NCI-H1105 treated with DMSO at 0.1 percent for 48 hours (cell line): ENCODE measurements around the gene SCYGR8.
"Not testable (repeated sequence)": the region's sequence is repeated elsewhere in the genome, so short reads cannot be mapped to it uniquely, and the experiment has no call there.

Source experiments
- DNase-seq: peaks from one replicate; lab custom pipeline; 2025; lab: John Stamatoyannopoulos, UW

SCYGR8 gene, protein sequence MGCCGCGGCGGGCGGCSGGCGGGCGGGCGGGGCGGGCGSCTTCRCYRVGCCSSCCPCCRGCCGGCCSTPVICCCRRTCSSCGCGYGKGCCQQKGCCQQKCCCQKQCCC

DNA sequence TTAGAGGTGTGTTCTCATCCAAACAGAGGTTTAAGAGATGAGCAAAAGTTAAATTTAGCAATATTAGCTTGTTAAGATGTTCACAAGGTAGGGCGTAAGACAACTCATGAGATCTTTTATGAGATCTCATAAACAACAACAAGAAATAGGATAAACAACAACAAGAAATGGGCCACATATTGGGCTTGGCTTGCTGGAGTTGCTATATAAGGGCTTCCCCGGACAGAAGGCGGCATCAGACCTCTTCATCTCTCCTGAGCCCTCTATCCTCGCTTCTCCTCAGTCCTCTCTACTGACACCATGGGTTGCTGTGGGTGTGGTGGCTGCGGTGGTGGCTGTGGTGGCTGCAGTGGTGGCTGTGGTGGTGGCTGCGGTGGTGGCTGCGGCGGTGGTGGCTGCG lies at the start of gene SCYGR8:
Gene SCYGR8 (plus strand): TSS at position 301 of the 400 bp plus-strand sequence. CDS start 0 bp downstream, at position 301.
- DNase-seq = no peak

DNA sequence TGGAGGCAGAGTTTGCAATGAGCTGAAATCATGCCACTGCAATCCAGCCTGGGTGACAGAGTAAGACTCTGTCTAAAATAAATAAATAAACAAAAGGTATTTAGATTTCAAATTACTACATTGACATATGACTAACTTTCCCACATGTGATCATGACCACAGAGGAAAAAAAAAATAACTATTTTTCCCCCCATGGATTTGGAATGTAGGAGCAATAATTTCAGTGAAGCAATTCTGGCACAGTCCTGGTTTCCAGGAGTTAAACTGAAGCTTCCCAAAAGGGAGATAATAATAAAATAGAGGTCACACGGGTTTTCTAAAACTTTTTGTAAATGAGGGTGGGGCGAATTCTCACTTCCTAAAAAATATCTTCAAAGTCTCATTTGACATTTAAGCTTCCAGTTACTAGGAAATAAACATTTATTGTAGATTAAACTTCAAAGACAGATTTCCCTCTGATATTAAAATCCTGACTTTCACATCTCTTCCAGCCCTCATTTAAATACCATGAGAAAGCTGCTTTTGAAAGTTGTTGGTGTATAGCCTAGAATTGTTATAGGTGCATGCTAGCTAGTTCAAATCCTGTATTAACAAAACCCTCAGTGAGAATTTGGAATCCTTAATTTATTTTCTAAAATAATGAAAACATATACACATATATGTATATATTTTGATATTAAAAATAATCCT lies 48.6 kb upstream of the SCYGR8 start:
- no peak for DNase-seq

DNA sequence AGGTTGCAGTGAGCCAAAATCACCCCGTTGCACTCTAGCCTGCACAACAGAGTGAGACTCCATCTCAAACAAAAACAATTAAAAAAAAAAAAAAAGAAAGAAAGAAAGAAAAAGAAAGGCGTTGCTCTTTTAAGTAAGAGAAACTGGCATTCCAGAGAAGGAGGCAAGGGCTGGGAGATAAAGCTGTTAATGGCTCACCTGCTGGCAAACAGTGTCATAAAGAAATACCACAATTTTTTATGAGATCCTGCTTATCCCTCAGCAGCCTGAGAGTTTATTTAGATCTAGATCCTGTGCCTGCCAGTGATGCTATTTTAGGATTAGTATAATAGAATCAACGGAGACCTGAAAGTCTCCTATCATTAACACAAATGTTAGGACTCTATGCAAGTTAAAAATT lies 44.1 kb upstream of the SCYGR8 start:
- DNase-seq = no peak

DNA sequence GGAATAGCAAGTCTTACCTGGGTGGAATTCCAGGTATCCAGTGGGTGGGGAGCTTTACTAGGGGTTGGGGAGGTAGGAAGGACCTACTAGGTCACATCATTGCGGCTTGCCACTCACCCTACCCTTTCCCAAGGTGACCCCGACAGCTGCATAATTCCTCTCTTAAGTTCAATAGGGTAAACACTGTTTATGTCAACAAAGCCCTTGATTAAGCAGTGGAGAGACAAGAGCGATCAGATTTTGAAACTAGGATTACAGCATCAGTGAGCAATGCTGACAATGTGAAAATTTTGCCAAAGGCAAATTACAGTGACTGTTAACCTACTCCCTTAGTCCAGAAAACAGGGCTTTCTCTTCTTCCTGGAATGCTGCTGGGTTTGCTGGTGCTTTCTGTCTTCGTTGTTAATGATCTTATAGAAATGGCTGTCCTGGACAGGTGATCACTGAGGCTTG lies 42.4 kb upstream of the SCYGR8 start:
- no peak for DNase-seq

DNA sequence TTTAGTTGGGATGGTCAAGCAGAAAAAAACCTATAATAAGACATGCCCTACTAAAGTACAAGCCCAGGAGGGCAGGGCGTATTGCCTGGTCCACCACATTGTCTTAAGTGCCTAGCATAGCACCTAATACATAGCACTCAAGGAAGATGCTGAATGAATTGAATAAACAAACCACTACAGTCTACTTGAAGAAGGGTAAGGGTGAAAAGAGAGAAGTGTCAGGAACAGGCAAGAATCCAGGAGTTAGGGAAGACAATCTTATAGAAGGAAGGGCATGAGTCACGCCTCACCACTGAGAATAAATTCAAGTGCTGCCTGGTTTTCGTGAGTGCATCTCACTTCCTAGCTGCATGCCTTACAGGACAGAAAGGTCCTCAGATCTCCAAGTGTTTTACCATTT lies 41.7 kb upstream of the SCYGR8 start:
- no peak for DNase-seq

DNA sequence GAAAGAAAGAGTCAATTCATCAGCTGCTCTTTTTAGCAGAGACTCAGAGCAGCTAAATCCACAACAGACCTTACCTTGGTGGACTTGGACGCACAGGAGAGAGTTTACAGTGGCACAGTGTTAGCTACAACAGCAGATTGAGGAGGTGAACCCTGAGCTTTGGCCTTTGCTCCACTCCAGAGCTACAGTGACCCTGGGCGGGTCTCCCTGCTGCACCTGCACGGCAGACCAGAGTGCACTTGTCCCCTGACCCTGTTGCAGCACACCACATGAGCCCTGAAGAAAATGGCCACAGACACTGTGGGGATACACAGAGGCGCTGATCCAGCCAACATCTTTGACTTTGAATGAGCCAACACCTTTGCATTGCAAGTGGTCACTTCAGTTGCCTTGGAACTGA lies 38.8 kb upstream of the SCYGR8 start:
- no peak for DNase-seq

DNA sequence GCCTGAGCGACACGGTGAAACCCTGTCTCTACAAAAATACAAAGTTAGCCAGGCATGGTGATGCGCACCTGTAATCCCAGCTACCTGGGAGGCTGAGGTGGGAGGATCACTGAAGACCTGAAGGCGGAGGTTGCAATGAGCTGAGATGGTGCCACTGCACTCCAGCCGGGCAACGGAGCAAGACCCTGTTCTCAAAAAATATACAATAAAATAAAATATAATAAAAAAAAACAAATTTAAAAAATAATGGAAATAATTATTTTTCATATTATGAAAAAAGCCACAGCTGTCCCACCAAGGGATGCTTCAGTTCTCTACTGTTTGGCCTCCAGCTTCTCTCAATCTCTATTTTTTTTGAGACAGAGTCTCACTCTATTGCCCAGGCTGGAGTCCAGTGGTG lies 38.3 kb upstream of the SCYGR8 start:
- no peak for DNase-seq

DNA sequence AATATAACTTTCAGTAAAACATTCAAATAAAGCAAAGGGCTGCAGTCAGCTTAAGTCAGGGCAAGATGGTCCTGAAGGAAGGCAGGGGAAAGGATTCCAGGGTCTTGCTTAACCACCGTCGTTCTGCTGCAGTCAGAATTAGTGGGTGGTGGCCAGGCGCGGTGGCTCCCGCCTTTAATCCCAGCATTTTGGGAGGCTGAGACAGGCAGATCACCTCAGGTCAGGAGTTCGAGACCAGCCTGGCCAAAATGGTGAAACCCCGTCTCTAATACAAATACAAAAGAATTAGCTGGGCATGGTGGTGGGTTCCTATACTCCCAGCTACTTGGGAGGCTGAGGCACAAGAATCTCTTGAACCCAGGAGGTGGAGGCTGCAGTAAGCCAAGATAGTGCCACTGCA lies 34.7 kb upstream of the SCYGR8 start:
- no peak for DNase-seq

DNA sequence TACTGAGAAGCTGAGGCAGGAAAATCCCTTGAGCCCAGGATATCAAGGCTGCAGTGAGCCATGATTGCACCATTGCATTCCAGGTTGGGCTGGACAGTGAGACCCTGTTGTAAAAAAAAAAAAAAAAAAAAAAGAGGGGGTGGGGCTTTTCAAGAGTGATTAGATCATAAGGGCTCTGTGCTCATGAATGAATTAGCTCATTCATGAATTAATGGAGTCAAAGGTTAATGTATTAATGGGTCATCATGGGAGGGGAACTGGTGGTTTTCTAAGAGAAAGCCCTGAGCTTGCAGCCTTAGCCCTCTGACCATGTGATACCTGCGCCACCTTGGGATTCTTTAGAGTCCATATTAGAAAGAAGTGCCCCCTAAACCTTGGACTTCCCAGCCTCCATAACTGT lies 32.4 kb upstream of the SCYGR8 start:
- DNase-seq = no peak

DNA sequence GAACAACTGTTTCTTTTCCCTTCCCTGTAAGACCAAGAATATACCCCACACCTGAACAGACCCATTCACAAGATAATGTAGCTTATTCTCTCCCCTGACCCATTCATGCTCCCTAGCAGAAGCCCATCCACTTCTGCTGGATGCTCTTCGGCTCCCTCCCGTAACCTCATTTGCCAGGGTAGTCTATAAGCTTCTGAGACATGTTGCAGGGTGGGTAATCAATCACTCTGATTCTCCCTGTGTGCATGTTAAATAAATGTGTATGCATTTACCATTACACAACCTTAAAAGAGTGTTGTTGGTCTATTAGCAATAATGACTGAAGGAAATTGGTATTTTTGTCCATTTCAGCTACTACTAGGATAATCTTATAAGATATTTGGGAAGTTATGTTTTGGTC lies 29.2 kb upstream of the SCYGR8 start:
- no peak for DNase-seq

DNA sequence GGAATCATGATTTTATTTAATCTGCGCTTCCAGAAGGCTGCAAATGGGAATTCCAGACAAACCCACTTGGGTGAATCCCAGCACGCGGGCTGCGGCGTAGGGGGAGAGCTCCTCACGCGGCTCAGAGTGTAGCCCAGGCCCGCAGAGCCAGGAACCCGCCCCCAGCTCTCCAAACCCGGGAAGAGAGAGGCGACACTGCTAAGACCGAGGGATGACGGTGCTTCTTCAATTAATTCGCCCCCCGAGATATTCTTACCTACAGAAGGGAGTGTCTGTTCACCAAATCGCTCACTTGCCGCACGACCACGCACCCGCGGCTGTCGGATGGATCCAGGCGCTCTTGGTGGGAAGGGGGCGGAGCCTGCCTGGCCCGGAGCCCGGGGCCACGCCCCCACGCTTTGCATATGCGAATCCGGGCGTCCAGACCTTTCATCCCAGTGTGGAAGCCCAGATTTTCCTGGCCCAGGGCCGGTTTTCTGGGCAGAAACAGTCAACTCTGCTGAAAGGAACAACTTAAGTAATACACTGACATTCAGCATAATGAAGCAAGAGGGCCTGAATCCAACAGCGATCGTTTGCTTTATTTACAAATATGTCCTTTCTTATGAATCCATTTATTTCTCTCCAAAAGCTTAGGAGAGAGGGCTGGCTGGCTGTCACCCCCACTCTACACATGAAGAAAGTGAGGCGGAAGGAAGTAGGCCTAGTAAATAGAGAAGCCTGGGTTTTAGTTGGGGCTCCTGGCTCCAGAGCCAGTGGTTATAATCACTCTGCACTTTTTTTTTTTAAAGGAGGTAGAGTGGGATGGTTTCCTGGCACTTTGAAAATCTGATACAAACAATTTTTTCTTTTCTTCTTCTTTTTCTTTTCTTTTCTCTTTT lies 27.8 kb upstream of the SCYGR8 start, which contains the start of gene SLC19A3:
Gene SLC19A3 (minus strand): TSS at position 342 of the 881 bp plus-strand sequence. CDS start 15,710 bp downstream, outside the sequence.
- DNase-seq = peak; percentile 44

DNA sequence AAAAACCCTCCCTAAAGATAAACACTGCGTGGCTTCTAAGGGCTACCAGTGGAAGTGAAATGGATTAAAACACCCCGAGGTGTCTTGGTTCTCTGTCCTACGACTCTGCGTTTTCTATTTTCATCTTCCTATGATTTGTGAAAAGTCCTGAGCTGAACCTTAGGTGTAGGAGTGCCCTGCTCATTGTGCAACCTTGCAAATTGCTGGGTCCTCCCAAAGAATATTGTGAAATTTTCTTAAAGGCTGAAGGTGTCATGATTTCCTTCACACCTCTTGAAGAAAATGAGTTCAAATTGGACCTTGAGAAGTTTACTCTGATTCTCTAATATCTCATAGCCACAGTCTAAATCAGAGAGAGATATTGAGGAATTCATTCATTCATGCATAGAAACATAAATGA lies 26.1 kb upstream of the SCYGR8 start:
- no peak for DNase-seq

DNA sequence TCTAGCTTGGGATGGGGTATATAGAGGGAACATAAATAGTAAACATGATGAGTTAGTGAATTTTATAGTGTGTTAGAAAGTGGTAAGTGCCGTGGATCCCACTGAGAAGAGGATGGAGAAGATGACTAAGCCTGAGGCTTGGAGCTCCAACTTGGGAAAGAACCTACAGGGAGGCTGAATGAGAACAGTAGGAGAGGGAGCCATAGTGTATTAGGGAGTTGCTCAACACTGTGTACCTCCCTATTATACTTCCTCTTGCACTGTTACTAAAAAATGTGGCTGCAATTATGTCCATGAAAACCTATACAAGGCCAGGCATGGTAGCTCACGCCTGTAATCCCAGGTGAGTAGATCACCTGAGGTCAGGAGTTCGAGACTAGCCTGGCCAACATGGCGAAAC lies 25.0 kb upstream of the SCYGR8 start:
- no peak for DNase-seq

DNA sequence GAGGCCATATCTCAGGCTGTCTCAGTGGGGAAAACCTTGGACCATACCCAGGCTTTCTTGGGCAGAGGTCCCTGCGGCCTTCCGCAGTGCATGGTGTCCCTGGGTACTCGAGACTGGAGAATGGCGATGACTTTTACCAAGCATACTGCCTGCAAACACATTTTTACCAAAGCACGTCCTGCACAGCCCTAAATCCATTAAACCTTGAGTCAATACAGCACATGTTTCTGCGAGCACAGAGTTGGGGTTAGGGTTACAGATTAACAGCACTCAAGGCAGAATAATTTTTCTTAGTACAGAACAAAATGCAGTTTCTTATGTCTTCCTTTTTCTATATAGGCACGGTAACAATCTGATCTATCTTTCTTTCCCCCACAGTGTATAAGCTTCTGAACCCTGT lies 22.9 kb upstream of the SCYGR8 start:
- DNase-seq = not testable (repeated sequence)

DNA sequence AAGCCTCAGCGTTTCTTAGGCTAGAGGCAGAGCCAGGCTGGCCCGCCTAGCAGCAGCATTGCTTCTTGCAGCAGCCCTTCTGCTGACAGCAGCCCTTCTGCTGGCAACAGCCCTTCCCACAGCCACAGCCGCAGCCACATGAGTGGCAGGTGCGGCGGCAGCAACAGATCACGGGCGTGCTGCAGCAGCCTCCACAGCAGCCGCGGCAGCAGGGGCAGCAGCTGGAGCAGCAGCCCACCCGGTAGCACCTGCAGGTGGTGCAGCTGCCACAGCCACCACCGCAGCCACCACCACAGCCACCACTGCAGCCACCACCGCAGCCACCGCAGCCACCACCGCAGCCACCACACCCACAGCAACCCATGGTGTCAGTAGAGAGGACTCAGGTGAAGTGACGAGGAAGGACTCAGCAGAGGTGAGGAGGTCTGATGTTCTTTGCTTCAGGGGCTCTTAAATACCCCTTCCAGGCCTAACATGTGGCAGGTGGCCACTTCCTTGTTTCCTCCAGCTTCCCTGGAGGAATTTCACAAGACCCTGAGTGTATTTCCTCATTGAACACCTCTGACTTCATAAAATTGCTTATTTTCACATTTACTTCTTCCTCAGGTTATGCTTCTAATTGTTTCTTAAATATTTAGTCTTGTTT lies 21.2 kb upstream of the SCYGR8 start, which contains the start of gene SCYGR6:
Gene SCYGR6 (minus strand): TSS at position 364 of the 646 bp plus-strand sequence. CDS start 0 bp downstream, at position 364.
- DNase-seq = no peak

DNA sequence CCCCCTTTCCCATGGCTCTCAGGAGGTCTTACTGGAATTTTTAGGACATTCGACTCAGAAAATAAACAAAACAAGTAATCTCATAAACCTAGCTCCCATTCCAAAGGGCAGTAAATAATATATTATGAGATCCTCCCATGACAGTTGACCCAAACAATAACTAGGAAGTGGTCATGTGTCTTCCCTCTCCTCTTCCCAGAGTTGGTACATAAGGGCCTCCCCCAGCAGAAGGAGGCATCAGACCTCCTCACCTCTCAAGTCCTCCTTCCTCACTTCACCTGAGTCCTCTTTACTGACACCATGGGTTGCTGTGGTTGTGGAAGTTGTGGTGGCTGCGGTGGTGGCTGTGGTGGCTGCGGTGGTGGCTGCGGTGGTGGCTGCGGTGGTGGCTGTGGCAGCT lies 17.7 kb upstream of the SCYGR8 start, which contains the start of gene SCYGR7:
Gene SCYGR7 (plus strand): TSS at position 301 of the 400 bp plus-strand sequence. CDS start 0 bp downstream, at position 301.
- DNase-seq = no peak

DNA sequence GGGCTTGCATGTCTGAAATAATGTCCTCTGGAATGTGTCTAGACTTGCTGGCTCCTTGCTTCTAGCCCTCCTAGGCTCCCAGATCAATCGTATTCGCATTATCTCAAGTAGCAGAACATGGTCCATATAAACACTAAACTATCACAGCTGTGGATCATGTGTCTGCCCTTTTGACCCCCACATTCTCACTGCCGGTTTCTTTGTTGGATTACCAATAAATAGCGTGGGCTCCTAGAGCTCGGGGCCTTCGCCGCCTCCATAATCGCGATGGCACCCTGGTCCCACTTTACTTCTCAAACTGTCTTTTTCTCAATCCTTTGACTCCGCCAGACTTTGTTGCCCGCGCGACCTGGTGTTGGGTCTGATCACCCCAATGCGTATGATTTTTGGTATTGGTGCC lies 6.3 kb upstream of the SCYGR8 start:
- DNase-seq = no peak

DNA sequence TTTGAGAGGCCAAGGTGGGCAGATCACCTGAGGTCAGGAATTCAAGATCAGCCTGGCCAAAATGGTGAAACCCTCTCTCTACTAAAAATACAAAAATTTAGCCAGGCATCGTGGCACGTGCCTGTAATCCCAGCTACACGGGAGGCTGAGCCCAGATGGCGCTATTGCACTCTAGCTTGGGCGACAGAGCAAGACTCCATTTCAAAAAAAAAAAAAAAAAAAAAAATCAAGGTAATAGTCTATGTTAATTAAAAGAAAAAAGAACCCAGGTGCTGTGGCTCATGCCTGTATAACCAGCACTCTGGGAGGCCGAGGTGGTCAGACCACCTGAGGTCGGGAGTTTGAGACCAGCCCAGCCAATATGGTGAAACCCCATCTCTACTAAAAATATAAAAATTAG lies 5.0 kb upstream of the SCYGR8 start:
- DNase-seq = not testable (repeated sequence)

DNA sequence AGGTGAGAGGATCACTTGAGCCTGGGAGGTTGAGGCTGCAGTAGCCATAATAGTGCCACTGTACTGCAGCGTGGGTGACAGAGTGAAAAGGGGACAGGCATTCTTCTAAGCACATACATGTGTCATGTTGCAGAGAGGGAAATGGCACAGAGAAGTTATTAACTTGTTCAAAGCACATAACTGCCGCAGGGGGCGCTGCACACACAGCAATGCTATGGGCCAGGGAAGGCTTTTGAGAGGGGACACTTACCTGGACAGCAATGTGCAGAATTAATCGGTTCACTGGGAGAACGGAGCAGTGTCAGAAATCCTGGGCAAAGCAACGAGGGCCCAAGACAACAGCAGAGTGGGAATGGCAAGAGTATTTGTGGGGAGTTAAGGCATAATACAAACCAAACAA lies 2.4 kb downstream of the SCYGR8 start:
- no peak for DNase-seq

DNA sequence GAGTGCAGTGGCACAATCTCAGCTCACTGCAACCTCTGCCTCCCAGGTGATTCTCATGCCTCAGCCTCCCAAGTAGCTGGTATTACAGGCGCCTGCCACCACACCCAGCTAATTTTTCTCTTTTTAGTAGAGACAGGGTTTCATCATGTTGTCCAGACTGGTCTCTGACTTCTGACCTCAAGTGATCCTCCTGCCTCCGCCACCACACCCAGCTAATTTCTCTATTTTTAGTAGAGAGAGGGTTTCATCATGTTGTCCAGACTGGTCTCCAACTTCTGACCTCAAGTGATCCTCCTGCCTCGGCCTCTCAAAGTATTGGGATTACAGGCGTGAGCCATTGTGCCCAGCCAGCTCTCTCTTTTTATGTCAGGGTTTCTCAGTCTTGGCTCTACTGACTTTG lies 10.6 kb downstream of the SCYGR8 start:
- not testable (repeated sequence) for DNase-seq

DNA sequence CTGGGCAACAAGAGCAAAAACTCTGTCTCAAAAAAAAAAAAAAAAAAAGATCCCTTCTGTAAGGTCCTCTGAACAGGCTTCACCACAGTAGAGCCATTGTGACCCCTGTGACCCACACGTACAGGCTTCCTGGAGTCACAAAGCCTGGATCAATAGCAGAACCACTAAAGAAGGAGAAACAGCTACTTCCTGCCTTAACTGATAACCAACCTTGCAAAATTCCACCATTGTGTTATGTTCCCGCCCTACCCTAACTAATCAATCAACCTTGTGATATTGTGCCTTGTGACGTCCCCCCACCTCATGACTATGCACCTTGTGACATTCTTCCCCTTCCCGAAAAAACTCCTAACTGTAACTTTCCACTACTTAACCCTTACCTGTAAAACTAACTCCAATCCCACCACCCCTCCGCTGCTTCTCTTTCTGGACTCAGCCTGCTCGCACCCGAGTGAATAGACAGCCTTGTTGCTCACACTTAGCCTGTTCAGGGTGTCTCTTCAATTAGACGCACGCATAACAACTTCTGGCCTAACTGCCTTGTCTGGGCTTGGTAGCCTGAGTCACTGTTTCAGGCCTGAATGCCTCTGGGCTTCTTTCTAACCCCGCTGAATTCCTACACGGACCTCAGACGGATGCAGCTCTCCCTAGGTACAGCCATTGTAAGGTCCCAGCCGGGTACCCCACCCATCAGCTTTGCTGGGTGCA lies 13.9 kb downstream of the SCYGR8 start:
- DNase-seq = no peak
